KMS-11 (cell line): ENCODE measurements around the gene BRINP3.
"Not testable (repeated sequence)": the region's sequence is repeated elsewhere in the genome, so short reads cannot be mapped to it uniquely, and the experiment has no call there.

ENCODE experiments used
- H2AFZ ChIP-seq: fragments of 200-600 bp; sonication (generic); 2 replicates; pipeline ENCODE4 v1.6.1; 2016; ENCODE audit warnings: antibody characterized with exemption, mixed run types, low read depth
- H3K27ac ChIP-seq: fragments of 200-600 bp; sonication (generic); 2 replicates; pipeline ENCODE4 v1.6.1; 2016; ENCODE audit warnings: mild to moderate bottlenecking, mixed run types
- H3K27me3 ChIP-seq: fragments of 200-600 bp; sonication (generic); 2 replicates; pipeline ENCODE4 v1.6.1; 2017; ENCODE audit warnings: mild to moderate bottlenecking, low read depth, mixed run types, moderate library complexity; ENCODE audit not compliant: insufficient read depth
- H3K36me3 ChIP-seq: fragments of 200-600 bp; sonication (generic); 2 replicates; pipeline ENCODE4 v1.6.1; 2017; ENCODE audit warnings: mild to moderate bottlenecking, mixed run types; ENCODE audit not compliant: insufficient read depth
- H3K4me1 ChIP-seq: fragments of 200-600 bp; sonication (generic); 2 replicates; pipeline ENCODE4 v1.6.1; 2016; ENCODE audit warnings: mild to moderate bottlenecking, low read depth, mixed run types; ENCODE audit not compliant: poor library complexity, severe bottlenecking
- H3K4me2 ChIP-seq: fragments of 200-600 bp; sonication (generic); 2 replicates; pipeline ENCODE4 v1.7.0; 2016; ENCODE audit warnings: mild to moderate bottlenecking, mixed run types
- H3K4me3 ChIP-seq: fragments of 200-600 bp; sonication (generic); IDR thresholded peaks from 2 replicates; pipeline ENCODE4 v1.6.1; 2017; ENCODE audit warnings: low read depth, low read length, mixed read lengths; ENCODE audit not compliant: insufficient read depth
- H3K79me2 ChIP-seq: fragments of 200-600 bp; sonication (generic); 2 replicates; pipeline ENCODE4 v1.6.1; 2016; ENCODE audit warnings: low read depth, mixed run types; ENCODE audit not compliant: insufficient read depth
- H3K9ac ChIP-seq: fragments of 200-600 bp; sonication (generic); 2 replicates; pipeline ENCODE4 v1.6.1; 2016; ENCODE audit warnings: mild to moderate bottlenecking, mixed run types
- H4K20me1 ChIP-seq: fragments of 200-600 bp; sonication (generic); 2 replicates; pipeline ENCODE4 v1.6.1; 2016; ENCODE audit warnings: mild to moderate bottlenecking, mixed run types; ENCODE audit not compliant: insufficient read depth
- TF ChIP-seq, protein P1 (sequence below): fragments of 200-600 bp; sonication (generic); conservative IDR thresholded peaks from 2 replicates; pipeline ENCODE4 v1.6.1; 2017; ENCODE audit warnings: low read depth, mild to moderate bottlenecking, antibody characterized with exemption, low read length, moderate library complexity, mixed read lengths

BRINP3 gene

DNA sequence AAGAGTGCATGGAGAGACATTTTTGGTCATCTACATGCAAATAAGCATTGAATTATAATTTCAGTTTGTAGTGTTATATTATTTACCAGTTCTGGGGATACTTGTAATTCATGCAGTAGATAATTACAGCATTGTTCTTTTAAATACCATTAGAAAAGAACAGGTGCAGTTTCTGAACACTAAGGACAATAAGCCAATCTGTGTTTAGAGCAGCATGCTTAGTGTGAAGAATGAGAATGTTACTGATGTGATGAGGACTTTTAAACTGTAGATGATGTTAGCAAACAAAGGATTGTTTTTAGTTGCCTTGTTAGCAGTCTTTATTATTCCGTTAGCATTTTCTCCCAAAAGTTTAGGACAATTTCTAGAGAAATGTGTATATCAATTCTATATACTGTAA lies 348.3 kb downstream of the BRINP3 start:
- no peak overlapping the region for H2AFZ ChIP-seq
- no peak overlapping the region for H3K9ac ChIP-seq
- no peak overlapping the region for H3K4me3 ChIP-seq

DNA sequence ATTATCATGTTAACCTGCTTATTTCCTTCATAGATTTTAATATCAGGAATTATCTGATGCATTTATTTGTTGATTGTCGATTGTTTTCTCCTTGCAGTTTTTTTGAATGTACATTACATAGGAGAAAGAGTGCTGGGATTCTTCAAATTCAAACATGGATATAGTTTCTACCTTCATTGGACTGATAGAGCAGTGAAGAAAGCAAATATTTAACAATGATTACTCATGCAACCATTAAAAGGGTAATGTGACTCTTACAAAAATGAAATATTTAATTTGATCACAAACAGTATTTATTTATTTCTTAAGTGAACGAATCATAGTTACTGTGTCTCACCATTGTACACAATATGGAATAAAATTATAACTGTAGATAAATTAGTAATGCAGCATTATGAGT lies 350.9 kb downstream of the BRINP3 start:
- H3K4me3 ChIP-seq, result no peak overlapping the region
- no peak overlapping the region for H3K27ac ChIP-seq
- H3K4me1 ChIP-seq, result no peaks in the 10 kb centered on the region
- H2AFZ ChIP-seq, result no peak overlapping the region
- H3K79me2 ChIP-seq, result no peaks in the 10 kb centered on the region
- H3K36me3 ChIP-seq, result no peaks in the 10 kb centered on the region
- no peak overlapping the region for H3K9ac ChIP-seq
- no peak overlapping the region for H3K4me2 ChIP-seq
- no peaks in the 10 kb centered on the region for H4K20me1 ChIP-seq
- no peaks in the 10 kb centered on the region for H3K27me3 ChIP-seq
- TF ChIP-seq, protein P1, sequence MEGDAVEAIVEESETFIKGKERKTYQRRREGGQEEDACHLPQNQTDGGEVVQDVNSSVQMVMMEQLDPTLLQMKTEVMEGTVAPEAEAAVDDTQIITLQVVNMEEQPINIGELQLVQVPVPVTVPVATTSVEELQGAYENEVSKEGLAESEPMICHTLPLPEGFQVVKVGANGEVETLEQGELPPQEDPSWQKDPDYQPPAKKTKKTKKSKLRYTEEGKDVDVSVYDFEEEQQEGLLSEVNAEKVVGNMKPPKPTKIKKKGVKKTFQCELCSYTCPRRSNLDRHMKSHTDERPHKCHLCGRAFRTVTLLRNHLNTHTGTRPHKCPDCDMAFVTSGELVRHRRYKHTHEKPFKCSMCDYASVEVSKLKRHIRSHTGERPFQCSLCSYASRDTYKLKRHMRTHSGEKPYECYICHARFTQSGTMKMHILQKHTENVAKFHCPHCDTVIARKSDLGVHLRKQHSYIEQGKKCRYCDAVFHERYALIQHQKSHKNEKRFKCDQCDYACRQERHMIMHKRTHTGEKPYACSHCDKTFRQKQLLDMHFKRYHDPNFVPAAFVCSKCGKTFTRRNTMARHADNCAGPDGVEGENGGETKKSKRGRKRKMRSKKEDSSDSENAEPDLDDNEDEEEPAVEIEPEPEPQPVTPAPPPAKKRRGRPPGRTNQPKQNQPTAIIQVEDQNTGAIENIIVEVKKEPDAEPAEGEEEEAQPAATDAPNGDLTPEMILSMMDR, result no peak

More for the DNA sequence above, 348.3 kb downstream of the BRINP3 start:
- Histone ChIP-seq H3K79me2 (no peaks in the 10 kb centered on the region), H4K20me1 (no peaks in the 10 kb centered on the region), H3K27ac (no peak overlapping the region), H3K27me3 (no peaks in the 10 kb centered on the region), H3K4me1 (no peaks in the 10 kb centered on the region), H3K36me3 (no peaks in the 10 kb centered on the region), H3K4me2 (no peak overlapping the region)
- TF ChIP-seq, protein P1, result no peak

DNA sequence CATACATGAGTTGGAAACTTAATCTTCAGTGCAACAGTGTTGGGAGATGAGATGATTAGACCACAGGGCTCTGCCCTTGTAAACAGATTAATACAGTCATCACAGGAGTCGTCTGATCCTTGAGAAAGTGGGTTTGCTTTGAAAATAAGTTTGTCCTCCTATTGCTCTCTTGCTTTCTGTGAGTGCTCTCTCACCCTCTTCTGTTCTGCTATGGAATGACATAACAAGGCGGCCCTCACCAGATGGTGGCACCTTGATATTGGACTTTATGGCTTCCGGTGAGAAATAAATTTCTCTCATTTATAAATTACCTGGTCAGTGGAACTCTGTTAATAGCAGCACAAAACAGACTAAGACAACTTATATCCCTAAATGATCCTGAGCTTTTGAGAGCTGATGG lies 353.6 kb downstream of the BRINP3 start:
- Histone ChIP-seq H3K4me2 (no peak overlapping the region), H2AFZ (no peak overlapping the region), H3K9ac (no peak overlapping the region), H3K79me2 (no peaks in the 10 kb centered on the region), H4K20me1 (no peaks in the 10 kb centered on the region), H3K4me3 (no peak overlapping the region), H3K27me3 (no peaks in the 10 kb centered on the region), H3K27ac (no peak overlapping the region), H3K4me1 (no peaks in the 10 kb centered on the region), H3K36me3 (no peaks in the 10 kb centered on the region)
- TF ChIP-seq, protein P1, result no peak

DNA sequence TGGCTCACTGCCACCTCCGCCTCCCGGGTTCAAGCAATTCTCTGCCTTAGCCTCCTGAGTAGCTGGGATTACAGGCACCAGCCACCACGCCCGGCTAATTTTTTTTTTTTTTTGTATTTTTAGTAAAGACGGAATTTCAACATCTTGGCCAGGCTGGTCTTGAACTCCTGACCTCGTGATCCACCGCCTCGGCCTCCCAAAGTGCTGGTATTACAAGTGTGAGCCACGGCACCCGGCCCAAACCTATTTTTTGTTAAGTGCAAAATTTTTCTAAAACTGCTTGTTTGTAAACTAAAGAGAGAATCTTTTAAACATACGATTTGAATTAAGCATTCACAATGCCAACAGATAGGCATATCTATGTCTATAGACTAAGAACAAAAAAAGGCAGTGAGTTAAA lies 357.1 kb downstream of the BRINP3 start:
- not testable (repeated sequence) for H3K27ac ChIP-seq, H3K4me1 ChIP-seq, H3K4me2 ChIP-seq, H3K36me3 ChIP-seq, H2AFZ ChIP-seq, H3K9ac ChIP-seq, H4K20me1 ChIP-seq, H3K27me3 ChIP-seq, H3K4me3 ChIP-seq, H3K79me2 ChIP-seq

DNA sequence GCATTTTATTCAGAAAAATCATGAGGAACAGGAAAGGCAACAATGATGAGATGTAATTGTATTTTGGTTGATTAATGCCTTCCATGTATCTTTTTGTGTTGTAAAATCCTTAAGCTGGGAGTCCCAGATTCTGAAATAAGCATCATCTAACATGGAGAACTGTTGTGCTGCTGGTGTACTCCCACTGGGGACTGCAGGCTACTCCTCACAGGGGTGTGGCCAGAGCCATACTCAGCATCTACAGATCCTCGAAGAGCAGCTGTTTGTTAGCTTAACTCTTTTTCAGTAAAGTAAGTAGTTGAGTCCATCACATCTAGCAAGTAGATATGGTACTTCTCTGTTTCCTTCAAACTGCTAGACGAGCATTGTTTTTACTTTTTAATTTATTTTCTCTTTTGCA lies 358.0 kb downstream of the BRINP3 start:
- Histone ChIP-seq H2AFZ (no peak overlapping the region), H3K27me3 (no peaks in the 10 kb centered on the region), H4K20me1 (no peaks in the 10 kb centered on the region), H3K79me2 (no peaks in the 10 kb centered on the region), H3K36me3 (no peaks in the 10 kb centered on the region), H3K27ac (no peak overlapping the region), H3K4me2 (no peak overlapping the region), H3K9ac (no peak overlapping the region), H3K4me1 (no peaks in the 10 kb centered on the region), H3K4me3 (no peak overlapping the region)
- TF ChIP-seq, protein P1, result no peak
